ENCODE measurements around the gene GOSR1. TPM values are rescaled to one million over a fixed set of nuclear protein-coding genes. Genes with fewer than 3 reads are reported as not detected.
"Not testable (repeated sequence)": the region's sequence is repeated elsewhere in the genome, so short reads cannot be mapped to it uniquely, and the experiment has no call there.

GOSR1 gene
- total RNA-seq, 1 donor from 2014 or later, result 60.5 TPM

- intact Hi-C loops (cut with DNase I); DNase-seq (ENCODE audit: low spot score); ATAC-seq: not testable (repeated sequence)
These were observed 92.4 kb downstream of the GOSR1 start for GRCh38 chr17:30569531-30570175.

GRCh38 chr17:30570191-30570590 is 93.0 kb downstream of the GOSR1 start:
- DNase-seq (ENCODE audit: low spot score), result no peak
- intact Hi-C loops (cut with DNase I), result no loop called here
- ATAC-seq, result no peak

GRCh38 chr17:30570596-30571265 is 93.5 kb downstream of the GOSR1 start:
- intact Hi-C loops (cut with DNase I), result no loop called here
- ATAC-seq (no peak), DNase-seq (ENCODE audit: low spot score) (no peak)

- intact Hi-C loops (cut with DNase I); ATAC-seq; DNase-seq (ENCODE audit: low spot score): not testable (repeated sequence)
These were observed 94.2 kb downstream of the GOSR1 start for GRCh38 chr17:30571404-30571803.

GRCh38 chr17:30571921-30572320 is 94.7 kb downstream of the GOSR1 start:
- ATAC-seq, result no peak
- intact Hi-C loops (cut with DNase I), result no loop called here
- no peak for DNase-seq (ENCODE audit: low spot score)

GRCh38 chr17:30572651-30573554 is 95.7 kb downstream of the GOSR1 start:
- DNase-seq (ENCODE audit: low spot score); intact Hi-C loops (cut with DNase I); ATAC-seq: not testable (repeated sequence)

- ATAC-seq (no peak), DNase-seq (ENCODE audit: low spot score) (no peak)
These were observed 96.5 kb downstream of the GOSR1 start for GRCh38 chr17:30573603-30574175.

GRCh38 chr17:30574309-30574708 is 97.1 kb downstream of the GOSR1 start:
- ATAC-seq; intact Hi-C loops (cut with DNase I); DNase-seq (ENCODE audit: low spot score): not testable (repeated sequence)

More at GRCh38 chr17:30573603-30574175, 96.5 kb downstream of the GOSR1 start:
- intact Hi-C loops (cut with DNase I), result no loop called here

GRCh38 chr17:30574806-30575205 is 97.6 kb downstream of the GOSR1 start:
- ATAC-seq; intact Hi-C loops (cut with DNase I); DNase-seq (ENCODE audit: low spot score): not testable (repeated sequence)

- DNase-seq (ENCODE audit: low spot score); intact Hi-C loops (cut with DNase I); ATAC-seq: not testable (repeated sequence)
These were observed 98.6 kb downstream of the GOSR1 start for GRCh38 chr17:30575648-30576325.

- ATAC-seq (no peak), DNase-seq (ENCODE audit: low spot score) (no peak)
- intact Hi-C loops (cut with DNase I), result no loop called here
These were observed 99.2 kb downstream of the GOSR1 start for GRCh38 chr17:30576326-30576861.

Other genes with a start within 250 kb of the GOSR1 start
- gene SLC6A4, start 241.7 kb upstream of the GOSR1 start, total RNA-seq, result 3.0 TPM
- 31.3 TPM for gene BLMH, start 185.5 kb upstream of the GOSR1 start, total RNA-seq
- not detected for gene TMIGD1, start 143.4 kb upstream of the GOSR1 start, total RNA-seq
- gene CPD, start 98.5 kb upstream of the GOSR1 start, total RNA-seq, result 53.2 TPM